DND-41 (cell line): ENCODE results near the gene MYL10.

Experiments used
- ATAC-seq: fragments of 200-7000 bp; cut with Tn5 transposase; 3 replicates; pipeline ENCODE4 v1.9.1; 2021; ENCODE audit warnings: low read depth; ENCODE audit not compliant: insufficient read depth
- DNase-seq: peaks from one replicate; pipeline ENCODE4 v3.0.0-alpha.2; 2020
- H2AFZ ChIP-seq: 2 replicates; pipeline ENCODE4 v1.6.0; 2012; ENCODE audit warnings: low read depth, low read length
- H3K27ac ChIP-seq: 2 replicates; pipeline ENCODE4 v1.5.1; 2012; ENCODE audit warnings: low read length, inconsistent platforms
- H3K27me3 ChIP-seq: fragments of 200-600 bp; sonication (generic); 2 replicates; pipeline ENCODE4 v1.6.0; 2012; ENCODE audit warnings: low read length, mild to moderate bottlenecking, inconsistent platforms; ENCODE audit not compliant: insufficient read depth, poor library complexity
- H3K36me3 ChIP-seq: 2 replicates; pipeline ENCODE4 v1.5.1; 2012; ENCODE audit warnings: low read length, inconsistent platforms; ENCODE audit not compliant: insufficient read depth
- H3K4me1 ChIP-seq: 2 replicates; pipeline ENCODE4 v1.5.1; 2012; ENCODE audit warnings: mild to moderate bottlenecking, low read length; ENCODE audit not compliant: insufficient read depth
- H3K4me2 ChIP-seq: 2 replicates; pipeline ENCODE4 v1.6.0; 2012; ENCODE audit warnings: mild to moderate bottlenecking, moderate library complexity, low read length, inconsistent platforms; ENCODE audit not compliant: insufficient read depth
- H3K4me3 ChIP-seq, 2 experiments: fragments of 200-600 bp in 1 of 2; shearing (Covaris generic) in 1 of 2; 2 replicates each; pipeline ENCODE4 v1.5.1; 2012 to 2016; ENCODE audit warnings: inconsistent platforms in 2 of 2, low read length in 2 of 2, mild to moderate bottlenecking in 2 of 2, low read depth in 1 of 2, moderate library complexity in 1 of 2
- H3K79me2 ChIP-seq: 2 replicates; pipeline ENCODE4 v1.6.0; 2012; ENCODE audit warnings: low read length, inconsistent platforms; ENCODE audit not compliant: insufficient read depth
- H3K9ac ChIP-seq: 2 replicates; pipeline ENCODE4 v1.6.0; 2012; ENCODE audit warnings: low read depth, mild to moderate bottlenecking, inconsistent platforms, low read length, moderate library complexity
- H3K9me3 ChIP-seq: 2 replicates; pipeline ENCODE4 v1.5.1; 2012; ENCODE audit warnings: low read length, moderate library complexity, mild to moderate bottlenecking, inconsistent platforms; ENCODE audit not compliant: insufficient read depth, severe bottlenecking
- H4K20me1 ChIP-seq: 2 replicates; pipeline ENCODE4 v1.6.0; 2012; ENCODE audit warnings: low read length; ENCODE audit not compliant: insufficient read depth
- CTCF ChIP-seq: IDR thresholded peaks from 2 replicates; pipeline ENCODE4 v1.5.1; 2012; ENCODE audit warnings: borderline replicate concordance, low read length, moderate library complexity, mild to moderate bottlenecking; ENCODE audit not compliant: poor library complexity, severe bottlenecking; ENCODE audit errors: extremely low read depth
- EZH2 ChIP-seq: IDR thresholded peaks from 3 replicates; pipeline ENCODE4 v1.6.1; 2012; ENCODE audit warnings: borderline replicate concordance, low read depth, mild to moderate bottlenecking, moderate library complexity, low read length, inconsistent platforms; ENCODE audit not compliant: severe bottlenecking

The MYL10 gene

GRCh38 chr7:101673951-101674350 is 44.9 kb upstream of the MYL10 start:
- no peak for TF ChIP-seq CTCF
- TF ChIP-seq EZH2 = no peak

GRCh38 chr7:101673315-101673714 is 44.2 kb upstream of the MYL10 start:
- Histone ChIP-seq H2AFZ (no peak overlapping the region), H3K9me3 (no peaks in the 10 kb centered on the region), H3K27ac (no peak overlapping the region), H3K4me3 (no peak overlapping the region), H3K9ac (no peak overlapping the region), H3K4me2 (no peak overlapping the region), H3K27me3 (peaks cover 2% of the 10 kb centered on the region), H3K79me2 (no peaks in the 10 kb centered on the region), H3K4me1 (no peaks in the 10 kb centered on the region), H3K36me3 (no peaks in the 10 kb centered on the region), H4K20me1 (no peaks in the 10 kb centered on the region; the same call in 1 of the 2 replicates)
- TF ChIP-seq EZH2 (no peak), CTCF (no peak)
- DNase-seq = no peak
- no peak for ATAC-seq

More at GRCh38 chr7:101673951-101674350, 44.9 kb upstream of the MYL10 start:
- Histone ChIP-seq H3K4me1 (no peaks in the 10 kb centered on the region), H3K9ac (no peak overlapping the region), H3K27ac (no peak overlapping the region), H3K27me3 (peaks cover 2% of the 10 kb centered on the region), H3K4me3 (no peak overlapping the region), H3K4me2 (no peak overlapping the region), H2AFZ (no peak overlapping the region), H3K9me3 (no peaks in the 10 kb centered on the region), H3K36me3 (no peaks in the 10 kb centered on the region), H4K20me1 (no peaks in the 10 kb centered on the region), H3K79me2 (no peaks in the 10 kb centered on the region)
- ATAC-seq = no peak
- DNase-seq = no peak

- Histone ChIP-seq H3K4me1 (no peaks in the 10 kb centered on the region), H3K27me3 (no peaks in the 10 kb centered on the region), H2AFZ (no peak overlapping the region), H3K9ac (no peak overlapping the region), H3K36me3 (no peaks in the 10 kb centered on the region), H3K4me2 (no peak overlapping the region), H3K27ac (no peak overlapping the region), H3K9me3 (no peaks in the 10 kb centered on the region), H3K79me2 (no peaks in the 10 kb centered on the region), H4K20me1 (no peaks in the 10 kb centered on the region; the same call in 1 of the 2 replicates), H3K4me3 (no peak overlapping the region)
- TF ChIP-seq CTCF = no peak
- TF ChIP-seq EZH2 = no peak
- DNase-seq (no peak), ATAC-seq (no peak)
Measured at GRCh38 chr7:101671371-101672356, 42.6 kb upstream of the MYL10 start.
